Peyer's patch (tissue), 4 donors: ENCODE data around the gene TMBIM6.

Source experiments
- CTCF ChIP-seq, 6 experiments: fragments of 450-650 bp in 4 of 6; fragments of 200-600 bp in 2 of 6; sonication (generic) in 1 of 6; IDR thresholded peaks; one replicate each; pipeline ENCODE4 v1.5.1; 2017 to 2019; ENCODE audit warnings: antibody characterized with exemption in 6 of 6, mild to moderate bottlenecking in 3 of 6, moderate library complexity in 1 of 6
- POLR2A ChIP-seq, 2 donors: fragments of 450-650 bp; IDR thresholded peaks; one replicate each; pipeline ENCODE4 v1.5.1; 2017; ENCODE audit warnings: antibody characterized with exemption in 2 of 2, mild to moderate bottlenecking in 2 of 2, moderate library complexity in 2 of 2

- TF ChIP-seq CTCF (IDR thresholded peaks at IDR 0.05) (no peak), POLR2A (IDR thresholded peaks at IDR 0.05) (no peak)
Measured at GRCh38 chr12:49776858-49777257, 35.5 kb downstream of the TMBIM6 start.
